ENCODE data around the gene SNAPC4. TPM values are rescaled to one million over a fixed set of nuclear protein-coding genes. Genes with fewer than 3 reads are reported as not detected.

The SNAPC4 gene
- total RNA-seq, 1 experiment from 2014 or later = 29.7 TPM

DNA sequence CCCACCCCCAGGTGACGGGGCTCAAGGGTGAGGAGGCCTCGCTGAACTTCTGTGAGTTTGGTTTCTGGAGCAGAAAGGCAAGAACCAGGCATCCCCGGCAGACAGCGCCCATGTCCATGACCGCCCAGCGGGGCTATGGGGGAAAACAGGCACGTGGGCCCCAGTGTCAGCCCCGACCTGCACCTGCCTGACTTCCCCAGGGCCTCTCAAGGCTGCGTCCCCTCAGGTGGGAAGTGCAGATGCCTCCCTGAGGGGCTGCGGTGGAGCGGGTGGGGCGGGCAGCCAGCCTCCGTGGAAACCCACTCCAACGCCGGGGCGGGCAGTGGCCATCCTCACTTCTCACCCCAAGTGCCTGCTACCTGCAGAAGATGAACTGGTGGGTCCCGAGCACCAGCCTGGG, 19.6 kb downstream of the SNAPC4 start:
- H3K9me3 ChIP-seq (ENCODE audit: control insufficient read depth, low read depth, low read length) = no peaks in the 10 kb centered on the region
- H3K4ac ChIP-seq (ENCODE audit: low read depth, low read length) = no peak overlapping the region
- no peak overlapping the region for H2BK5ac ChIP-seq (ENCODE audit: insufficient read length, low read length)
- H3K18ac ChIP-seq (ENCODE audit: insufficient read length, low read depth, low read length) = no peak overlapping the region
- Mint-ChIP-seq H3K36me3 (ENCODE audit: insufficient read depth in 1 of 3, low read depth in 3 of 3) (peaks cover 8 to 51% (median 36%) of the 10 kb centered on the region in 3 experiments; a peak in 6 of 7 replicates), H3K27ac (no peak overlapping the region), H3K9me3 (no peaks in the 10 kb centered on the region), H3K4me3 (no peak overlapping the region), H3K4me1 (no peaks in the 10 kb centered on the region), H3K27me3 (ENCODE audit: low read depth) (no peaks in the 10 kb centered on the region)
- no peak overlapping the region for H4K8ac ChIP-seq (replicated peaks; ENCODE audit: insufficient read length, low read depth, low read length)
- H3K9ac ChIP-seq (ENCODE audit: extremely low read depth, insufficient read length, low read length) = no peak overlapping the region
- H2BK120ac ChIP-seq (ENCODE audit: low read depth, low read length, poor library complexity, severe bottlenecking) = no peak overlapping the region
- no peak overlapping the region for H2BK20ac ChIP-seq (ENCODE audit: low read depth, low read length, poor library complexity, severe bottlenecking)
- no CpG with 5 or more reads among the region's 17 CpGs for WGBS (ENCODE audit: extremely low coverage, insufficient read length, low lambda C conversion rate)
- no peak overlapping the region for H3K56ac ChIP-seq (ENCODE audit: insufficient read length, low read depth, low read length)
- no peak overlapping the region for H3T11ph ChIP-seq (ENCODE audit: low read length)
- H3K14ac ChIP-seq (ENCODE audit: insufficient read depth, low read length) = no peak overlapping the region
- no peak overlapping the region for H3K27ac ChIP-seq (ENCODE audit: insufficient read length, low read depth, low read length)
- no peaks in the 10 kb centered on the region for H3K79me2 ChIP-seq (ENCODE audit: insufficient read depth, low read length)
- no peak overlapping the region for H2AFZ ChIP-seq (ENCODE audit: low read length)
- no peak overlapping the region for H3K4me2 ChIP-seq (ENCODE audit: insufficient read depth, insufficient read length, low read length)
- H2BK12ac ChIP-seq (ENCODE audit: insufficient read length, low read depth, low read length) = no peak overlapping the region
- H3K27me3 ChIP-seq (ENCODE audit: insufficient read depth, low read length) = no peaks in the 10 kb centered on the region
- H3K23me2 ChIP-seq (ENCODE audit: insufficient read length, low read depth, low read length, poor library complexity, severe bottlenecking) = no peaks in the 10 kb centered on the region
- DNase-seq = no peak
- H4K5ac ChIP-seq (ENCODE audit: insufficient read length, low read depth, low read length) = no peak overlapping the region
- no peak for TF ChIP-seq CTCF (conservative IDR thresholded peaks at IDR 0.05)
- no peaks in the 10 kb centered on the region for H3K79me1 ChIP-seq (ENCODE audit: insufficient read depth, low read depth, low read length, poor library complexity, severe bottlenecking)
- H4K20me1 ChIP-seq (ENCODE audit: control insufficient read depth, insufficient read depth, insufficient read length) = no peaks in the 10 kb centered on the region
- no peak overlapping the region for H2BK15ac ChIP-seq (ENCODE audit: low read depth, low read length)
- no peak overlapping the region for H3K23ac ChIP-seq (ENCODE audit: insufficient read length, low read depth, low read length)
- no peak overlapping the region for H2AK5ac ChIP-seq (ENCODE audit: insufficient read length, low read length)
- no peak overlapping the region for H4K91ac ChIP-seq (ENCODE audit: insufficient read length, low read depth, low read length)
- no peaks in the 10 kb centered on the region for H3K4me1 ChIP-seq (ENCODE audit: insufficient read depth, low read length)
